GM18861 (cell line): ENCODE measurements around the gene COL4A1.

Source experiments
- ATAC-seq: cut with Tn5 transposase; IDR thresholded peaks from one replicate; pipeline ENCODE4 v1.9.1; 2021; ENCODE audit not compliant: unreplicated experiment

COL4A1 gene

DNA sequence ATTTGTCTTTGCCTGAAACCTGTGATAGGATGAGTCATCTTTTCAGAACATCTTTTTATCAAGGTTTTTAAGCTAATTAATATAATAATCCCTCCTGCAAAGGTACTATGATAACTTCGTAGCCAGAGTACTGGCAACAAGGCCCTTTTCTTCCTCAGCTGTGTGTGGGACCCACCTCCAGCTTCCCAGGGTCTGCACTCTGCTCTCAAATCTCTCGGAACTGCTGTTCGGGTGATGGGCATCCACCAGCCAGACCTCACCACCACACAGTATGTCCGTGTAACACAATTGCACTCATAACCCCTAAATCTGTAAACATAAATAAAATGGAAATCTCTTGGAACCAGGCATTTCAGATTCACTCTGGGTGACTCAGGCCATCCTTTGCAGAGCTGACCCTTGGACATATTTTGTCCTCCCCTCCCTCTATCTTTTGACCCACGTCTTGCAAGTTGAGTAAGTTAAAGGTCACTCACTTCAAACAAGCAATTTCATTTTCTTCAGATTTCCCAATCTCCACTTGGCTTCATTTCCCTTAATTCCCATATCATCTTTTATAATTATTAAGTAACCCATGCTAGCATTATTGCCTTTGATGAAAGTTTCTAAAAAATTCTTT lies 29.5 kb downstream of the COL4A1 start:
- no peak for ATAC-seq

DNA sequence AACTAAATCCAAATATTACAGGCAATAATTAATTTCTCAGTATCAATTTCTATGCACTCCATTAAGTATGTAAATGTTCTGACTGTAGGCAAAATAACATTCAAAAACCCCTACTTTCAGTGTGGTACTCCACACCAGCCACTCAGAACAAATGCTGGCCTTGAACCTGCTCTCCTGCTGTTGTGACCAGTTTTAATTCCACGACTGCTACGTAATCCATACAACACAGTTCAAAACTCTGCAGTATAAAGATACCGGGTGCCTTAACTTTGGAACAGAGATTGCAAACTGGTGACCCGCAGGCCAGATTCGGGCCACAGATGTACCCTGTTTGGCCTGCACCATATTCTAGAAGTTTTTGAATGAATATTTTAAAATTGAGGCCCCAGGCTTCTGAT lies 30.4 kb downstream of the COL4A1 start:
- ATAC-seq: no peak

DNA sequence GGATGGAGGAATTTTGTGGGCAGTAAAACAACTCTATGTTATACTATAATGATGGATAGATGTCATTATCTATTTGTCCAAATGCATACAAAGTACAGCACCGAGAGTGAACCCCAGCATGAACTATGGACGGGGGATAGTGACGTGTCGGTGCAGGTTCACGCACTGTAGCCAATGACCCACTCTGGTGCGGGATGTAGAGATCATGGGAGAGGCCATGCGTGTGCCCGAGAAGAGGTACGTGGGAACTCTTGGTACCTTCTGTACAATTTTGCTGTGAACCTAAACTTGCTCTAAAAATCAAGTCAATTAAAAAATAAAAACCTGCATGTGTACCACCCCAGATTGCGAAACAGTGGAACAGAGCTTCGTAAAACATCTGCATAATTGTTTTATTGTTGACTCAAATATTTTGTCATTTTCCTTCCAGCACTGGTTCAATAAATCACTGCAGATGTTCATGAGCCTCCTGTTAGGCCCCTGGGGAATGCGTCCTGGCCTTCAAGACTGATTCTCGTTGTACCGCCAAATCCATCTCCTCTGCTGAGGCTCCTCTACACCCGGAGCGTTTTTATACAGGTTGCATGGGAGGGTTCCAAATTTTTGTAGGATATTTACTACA lies 30.9 kb downstream of the COL4A1 start:
- no peak for ATAC-seq

DNA sequence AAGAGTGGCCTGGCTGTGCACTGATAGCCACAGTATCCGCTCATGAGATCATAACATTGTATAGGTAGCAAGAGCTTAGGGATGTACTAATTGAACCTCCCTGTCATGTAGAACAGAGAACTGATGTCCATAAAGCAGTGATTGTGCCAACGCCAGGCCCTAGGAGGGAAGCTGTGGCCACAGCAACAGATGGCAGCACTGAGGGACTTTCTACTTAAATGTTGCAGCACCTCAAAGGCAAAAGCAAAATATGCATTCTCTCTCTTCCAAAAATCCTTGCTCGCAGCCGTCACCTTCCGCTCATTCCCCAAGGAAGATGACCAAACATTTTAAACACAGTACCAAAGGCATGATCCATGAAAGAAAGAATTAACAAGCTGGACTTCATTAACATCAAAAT lies 32.3 kb downstream of the COL4A1 start:
- no peak for ATAC-seq

DNA sequence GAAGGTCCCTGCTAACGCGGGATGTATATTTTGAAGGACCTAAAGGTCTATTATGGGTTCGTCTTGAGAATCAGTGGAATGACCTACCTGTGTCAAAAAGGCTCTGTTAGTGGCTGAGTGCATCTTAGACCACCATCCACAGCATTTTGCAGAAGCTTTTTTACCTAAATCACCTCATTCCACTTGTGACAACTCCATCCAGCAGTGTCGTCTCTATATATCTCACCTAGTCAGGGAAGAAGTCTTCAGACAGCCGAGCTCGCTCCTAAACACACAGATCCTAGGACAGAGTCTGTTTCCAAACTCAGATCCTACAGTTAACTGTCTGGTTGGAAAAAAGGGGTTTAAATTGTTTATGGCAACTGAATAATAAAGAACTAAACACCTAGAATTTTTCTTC lies 33.7 kb downstream of the COL4A1 start:
- no peak for ATAC-seq

DNA sequence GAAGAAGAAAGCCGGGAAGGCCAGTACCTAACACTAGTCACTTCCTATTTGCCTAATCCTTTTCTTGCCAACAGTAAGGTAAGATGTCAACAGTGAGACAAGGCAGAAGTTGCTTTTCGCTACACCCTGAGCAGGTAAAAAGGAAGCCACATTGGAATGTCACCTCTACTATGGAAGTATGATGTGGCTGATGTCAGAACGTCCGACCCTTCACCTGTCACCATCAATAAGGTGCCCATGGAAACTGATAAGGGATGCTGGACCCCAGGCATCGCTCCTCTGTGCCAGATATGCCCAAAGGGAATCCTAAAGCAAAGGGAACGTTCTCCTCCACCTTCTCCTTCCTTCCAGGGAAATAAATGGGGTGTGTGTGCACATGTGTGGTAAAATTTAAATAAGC lies 34.3 kb downstream of the COL4A1 start:
- ATAC-seq: no peak

DNA sequence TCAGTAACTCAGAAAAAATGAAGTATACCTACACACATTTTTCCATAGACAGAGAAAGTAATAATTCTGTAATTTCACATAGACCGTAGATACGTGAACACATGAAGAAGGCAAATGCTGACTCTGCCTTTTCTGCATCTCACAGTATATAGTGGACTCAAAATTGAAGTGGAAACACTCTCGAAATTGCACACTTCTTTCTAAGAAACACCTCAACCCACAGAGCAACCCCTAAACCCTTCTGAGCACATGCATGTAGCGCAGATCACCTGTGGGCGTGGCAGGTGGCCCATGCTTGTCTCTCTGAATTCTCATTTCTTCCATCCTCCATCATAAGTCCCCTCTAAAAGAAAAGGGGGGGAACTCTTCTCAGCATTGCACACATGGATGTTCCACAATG lies 34.7 kb downstream of the COL4A1 start:
- ATAC-seq: no peak

DNA sequence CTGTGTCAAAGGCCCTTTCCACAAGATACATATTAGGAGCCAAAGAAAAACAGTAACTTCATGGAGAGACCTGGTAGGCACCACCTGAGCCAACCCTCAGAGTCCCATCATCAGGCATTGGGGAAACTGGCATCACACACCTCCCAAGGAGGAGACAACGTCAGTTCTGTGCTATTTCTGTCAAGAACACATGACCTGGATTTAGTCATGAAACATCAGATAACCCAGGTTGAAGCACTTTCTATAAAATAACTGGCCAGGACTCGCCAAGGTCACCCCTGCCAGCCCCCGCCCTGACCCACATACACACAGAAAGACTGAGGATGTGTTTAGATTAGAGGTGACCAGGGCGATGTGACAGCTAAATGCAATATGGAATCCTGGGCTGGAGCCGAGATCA lies 35.6 kb downstream of the COL4A1 start:
- no peak for ATAC-seq

DNA sequence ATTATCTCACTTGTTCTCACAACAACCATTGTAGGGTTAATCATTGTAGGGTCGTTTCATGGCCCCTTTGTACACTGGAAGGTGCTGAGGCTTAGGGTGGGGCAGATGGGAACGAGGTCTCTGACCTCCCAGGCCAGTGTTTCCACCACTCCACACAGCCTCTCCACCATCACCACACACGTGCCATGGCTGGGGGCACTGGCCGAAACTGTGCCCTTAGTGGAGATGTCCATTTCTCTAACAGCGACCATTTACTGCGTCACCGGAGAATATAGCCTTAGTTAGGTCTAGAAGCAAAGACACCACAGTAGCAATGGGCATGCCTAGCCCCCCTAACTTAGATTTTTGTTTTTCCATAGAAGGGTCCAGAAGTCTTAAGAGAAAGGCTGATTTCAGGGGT lies 36.5 kb downstream of the COL4A1 start:
- no peak for ATAC-seq

DNA sequence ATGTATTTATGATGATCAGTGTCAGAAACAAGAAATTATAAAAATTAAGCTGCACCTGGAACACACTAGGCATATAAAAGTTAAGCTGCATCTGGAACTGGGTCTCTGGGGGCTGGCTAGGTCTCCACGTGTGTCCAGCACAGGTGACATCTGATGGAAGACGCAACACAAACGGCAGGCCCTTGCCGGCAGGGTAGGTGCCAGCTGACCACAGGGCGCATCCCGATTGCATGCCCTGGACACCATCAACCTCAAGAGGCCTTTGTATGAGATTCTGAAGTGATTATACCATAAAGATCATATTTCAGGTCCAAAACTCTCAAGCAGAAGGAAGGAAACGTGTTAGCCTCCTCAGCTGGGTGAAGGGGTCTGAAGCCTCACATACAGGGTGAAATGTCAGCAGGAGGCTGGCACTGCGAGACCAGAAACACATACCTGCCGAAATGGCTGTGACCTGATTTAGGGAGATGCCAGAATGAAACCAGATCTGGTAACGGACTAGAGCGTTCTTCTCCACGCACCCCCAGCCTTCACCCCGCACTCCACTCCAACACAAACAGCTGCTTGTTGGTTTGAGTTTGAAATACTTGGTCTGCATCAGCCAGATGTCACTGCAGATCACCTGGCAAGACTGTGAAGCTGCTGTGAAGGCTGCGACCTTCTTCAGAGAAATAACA lies 37.3 kb downstream of the COL4A1 start:
- no peak for ATAC-seq

DNA sequence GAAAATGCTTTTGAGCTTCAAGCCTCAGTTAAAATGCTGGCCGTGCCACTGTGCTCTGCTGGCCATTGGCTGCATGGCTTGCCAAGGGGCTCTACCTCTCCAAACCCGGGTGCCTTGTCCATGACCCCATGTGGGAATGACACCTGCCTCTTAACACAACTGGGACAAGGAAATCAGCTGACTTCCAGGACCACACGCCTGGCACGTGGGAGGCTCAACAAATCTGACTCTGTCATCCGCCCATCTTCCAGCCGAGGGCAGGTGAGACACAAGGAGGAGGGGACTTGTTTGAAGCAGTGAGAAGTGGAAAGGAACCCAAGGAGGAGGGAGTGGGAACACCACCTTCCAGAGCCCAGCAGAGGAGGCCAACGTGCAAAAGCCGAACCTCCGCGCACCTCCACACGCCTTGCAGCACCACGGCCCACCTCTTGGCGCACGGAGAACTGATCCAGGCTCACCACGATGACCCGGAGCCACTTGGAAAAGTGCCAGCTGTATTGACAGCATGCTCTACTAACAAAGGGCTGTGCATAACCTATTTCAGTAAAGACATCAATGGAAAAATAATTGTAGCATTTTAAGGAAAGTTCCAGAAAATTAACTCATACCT lies 38.3 kb downstream of the COL4A1 start:
- no peak for ATAC-seq

DNA sequence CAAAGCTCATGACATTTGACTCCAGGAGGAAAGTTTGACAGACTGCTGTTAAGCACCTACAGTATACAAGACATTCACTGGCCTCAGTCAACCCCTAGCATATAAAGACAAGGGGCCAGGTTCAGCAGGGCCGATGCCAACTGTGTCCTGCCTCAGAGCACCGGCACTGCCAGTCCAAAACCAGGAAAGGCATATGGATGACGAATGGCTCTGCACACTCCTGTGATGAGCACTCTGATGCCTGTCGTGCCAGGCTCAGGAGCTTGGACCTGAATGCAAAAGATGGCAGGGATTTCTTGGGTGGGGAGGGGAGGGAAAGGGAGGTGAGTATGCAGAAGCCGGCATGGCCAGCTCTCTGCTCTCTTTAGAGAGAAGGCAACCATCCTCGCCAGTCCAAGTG lies 38.9 kb downstream of the COL4A1 start:
- no peak for ATAC-seq

DNA sequence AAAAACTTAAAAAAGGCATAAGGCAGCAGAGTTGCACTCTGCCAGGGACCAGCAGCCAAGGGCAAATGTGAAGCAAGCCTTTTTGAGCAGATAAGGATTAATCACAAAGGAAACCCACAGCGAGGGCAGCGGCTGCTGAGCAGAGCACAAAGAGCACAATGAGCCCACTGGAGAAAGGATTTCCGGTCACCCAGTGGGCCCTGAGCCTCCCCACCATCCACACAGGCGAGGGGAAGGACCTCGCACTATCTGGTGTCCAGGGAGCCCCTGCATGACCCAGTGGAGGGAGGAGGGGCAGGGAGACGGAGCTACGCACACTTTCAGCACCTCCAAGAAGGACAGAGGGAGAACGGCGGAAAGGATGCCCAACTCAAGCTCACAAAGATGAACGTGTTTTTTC lies 40.0 kb downstream of the COL4A1 start:
- ATAC-seq: no peak

DNA sequence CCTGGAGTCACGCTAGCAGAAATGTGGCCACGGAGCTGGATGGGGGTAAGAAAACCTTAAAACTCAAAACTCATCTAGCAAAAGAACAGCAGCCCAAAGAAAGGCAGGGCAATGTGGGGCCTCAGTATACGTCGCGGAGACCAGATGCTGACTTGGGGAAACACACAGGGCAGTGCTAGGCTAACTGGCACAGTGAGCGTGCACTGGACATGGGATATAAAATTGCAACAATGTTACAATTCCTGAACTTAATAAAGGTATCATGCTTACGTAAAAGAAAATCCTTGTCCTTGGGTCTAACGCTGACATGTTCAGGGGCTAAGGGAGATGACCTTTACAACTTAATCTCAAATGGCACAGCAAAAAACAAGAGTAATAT lies 40.5 kb downstream of the COL4A1 start:
- no peak for ATAC-seq

DNA sequence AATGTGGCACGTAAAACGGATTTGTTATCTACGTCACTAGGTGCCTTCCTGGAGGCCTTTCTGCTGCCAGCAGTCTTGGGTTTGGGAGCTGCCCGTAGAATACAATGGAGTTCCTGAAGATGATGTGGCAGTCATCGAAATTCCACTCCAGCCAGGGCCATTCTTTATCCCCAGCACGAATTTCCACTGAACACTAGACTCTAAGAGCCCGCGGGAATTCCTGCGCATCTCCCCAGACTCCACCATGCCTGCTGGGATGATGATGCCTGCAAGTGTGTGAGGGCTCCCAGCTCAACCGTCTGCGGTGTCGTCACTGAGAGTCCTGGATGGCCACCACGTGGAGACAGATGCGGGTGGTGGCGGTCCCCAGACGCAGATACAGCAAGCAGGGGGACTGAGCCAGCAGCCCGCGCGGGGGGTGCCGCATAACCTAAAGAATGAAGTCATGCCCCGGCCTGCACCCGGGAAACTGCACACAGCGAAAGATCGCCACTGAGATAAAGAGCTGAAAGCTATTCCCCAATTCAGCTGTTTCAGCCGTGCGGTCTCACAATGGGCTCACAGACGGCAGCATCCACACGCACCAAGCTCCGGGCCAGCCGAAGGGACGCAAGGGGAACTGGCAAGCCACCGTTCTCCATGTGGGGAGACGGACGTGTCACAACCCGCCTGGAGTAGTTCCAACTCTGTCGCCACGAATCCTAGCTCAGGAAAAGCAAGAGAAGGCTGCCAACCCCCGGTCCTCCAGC lies 41.1 kb downstream of the COL4A1 start:
- ATAC-seq: no peak

DNA sequence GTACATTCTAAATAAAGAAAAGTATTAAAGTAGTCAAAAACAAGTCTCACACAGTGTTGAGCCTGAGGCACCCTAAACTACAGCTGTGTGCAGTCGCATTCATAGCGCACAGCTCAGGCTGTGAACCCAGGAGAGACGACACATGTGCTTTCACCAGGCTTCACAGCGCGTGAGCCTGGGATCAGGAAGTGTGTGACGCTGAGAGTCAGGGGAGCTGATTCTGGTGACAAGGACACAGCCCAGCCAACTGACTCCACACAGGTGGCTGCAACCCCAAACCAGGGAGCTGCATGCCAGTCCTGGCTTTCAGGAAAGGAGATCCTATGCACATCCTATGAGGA lies 41.6 kb downstream of the COL4A1 start:
- ATAC-seq: no peak

DNA sequence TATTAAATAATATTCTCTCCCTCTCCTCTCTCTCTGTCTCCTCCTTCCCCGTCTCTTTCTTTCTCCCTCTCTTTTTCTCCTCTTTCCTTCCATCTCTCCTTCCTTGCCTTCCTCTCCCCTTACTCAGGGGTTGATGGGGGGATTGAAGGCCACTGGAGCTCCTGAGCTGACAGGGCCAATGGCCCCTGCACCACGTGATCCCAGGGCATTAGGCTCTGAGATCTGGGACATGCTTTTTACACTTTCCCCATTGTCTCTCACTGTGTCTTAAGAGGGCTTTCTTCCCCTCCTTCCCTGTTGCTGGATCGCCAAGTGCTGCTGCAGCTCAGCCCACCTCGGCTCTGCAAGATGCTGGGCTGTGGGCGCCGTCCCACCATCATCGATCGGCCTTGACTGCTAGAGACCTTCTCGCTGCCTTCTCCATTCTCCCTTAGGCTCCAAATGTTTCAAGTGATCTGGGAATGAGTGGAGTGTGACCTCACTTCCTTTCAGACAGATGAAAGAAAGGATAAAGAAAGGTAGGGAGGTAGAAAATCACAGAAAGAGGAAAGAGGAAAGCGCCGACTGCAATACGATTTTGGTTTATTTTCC lies 42.2 kb downstream of the COL4A1 start:
- ATAC-seq: no peak

DNA sequence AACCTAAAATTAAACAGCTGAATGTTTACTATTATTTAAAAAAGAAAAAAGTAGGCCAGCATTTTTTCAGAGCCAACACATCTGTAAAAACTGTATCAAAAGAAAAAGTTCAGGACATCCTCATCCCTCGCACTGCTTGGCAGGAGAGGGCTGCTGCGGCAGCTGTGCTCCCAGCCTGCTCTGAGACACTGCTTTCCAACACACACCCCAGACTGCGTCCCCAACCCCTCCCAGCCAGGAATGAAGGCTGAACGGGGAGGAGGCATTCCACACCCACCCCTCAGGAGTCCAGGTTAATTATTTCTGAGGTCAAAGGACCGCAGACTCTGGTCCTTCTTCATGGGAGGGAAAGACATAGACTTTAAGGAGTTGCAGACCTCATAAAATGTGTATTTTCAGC lies 43.1 kb downstream of the COL4A1 start:
- no peak for ATAC-seq

DNA sequence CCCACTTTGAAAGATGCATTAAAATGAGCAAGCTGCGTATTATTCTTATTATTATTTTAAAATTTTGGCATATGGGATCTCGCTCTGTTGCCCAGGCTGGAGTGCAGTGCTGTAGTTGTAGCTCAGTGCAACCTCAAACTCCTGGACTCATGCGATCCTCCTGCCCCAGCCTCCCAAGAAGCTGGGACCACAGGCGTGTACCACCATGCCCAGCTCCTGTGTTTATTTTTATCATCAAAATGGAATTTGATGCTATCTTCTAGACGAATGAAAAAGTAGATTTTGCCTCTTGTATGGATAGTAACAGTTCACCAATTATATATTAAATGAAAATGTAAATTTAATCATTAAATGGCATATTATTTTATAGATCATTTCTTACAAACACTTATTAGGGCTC lies 43.6 kb downstream of the COL4A1 start:
- no peak for ATAC-seq

DNA sequence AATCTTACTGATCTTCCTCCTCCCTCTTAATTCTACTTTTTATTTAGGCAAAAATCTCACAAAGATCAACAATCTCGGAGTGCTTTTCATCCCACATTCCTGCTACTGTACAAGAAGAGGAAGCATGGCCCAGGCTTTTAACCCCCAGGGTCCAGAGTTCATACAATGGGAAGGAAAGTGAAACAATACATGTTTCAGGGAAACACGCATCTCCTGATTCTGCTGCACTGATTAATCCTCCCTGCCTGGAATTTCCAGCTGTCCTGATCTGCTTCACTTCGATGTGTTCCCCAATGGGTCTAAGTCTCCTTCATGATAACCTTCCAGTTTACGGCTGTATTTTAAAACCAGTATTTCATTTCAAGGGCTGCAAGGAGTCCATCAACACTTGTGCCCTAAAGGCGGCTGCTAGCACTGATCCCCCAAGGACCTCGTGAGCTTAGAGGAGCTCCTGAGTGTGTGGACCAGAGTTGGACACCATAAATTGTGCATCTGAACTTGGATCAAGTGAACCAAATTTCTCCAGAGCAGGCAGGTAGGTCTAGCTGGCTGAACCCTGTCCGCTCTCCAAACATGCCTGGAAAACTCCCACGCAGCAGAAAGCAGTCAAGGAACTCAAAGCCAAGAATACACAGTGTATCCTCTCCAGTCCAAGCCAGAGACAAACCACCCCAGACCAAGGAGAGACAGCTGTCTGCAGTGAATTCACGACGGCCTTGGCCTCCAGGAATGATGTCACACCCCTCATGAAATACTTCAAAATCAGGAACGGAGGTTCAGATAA lies 44.3 kb downstream of the COL4A1 start:
- no peak for ATAC-seq

DNA sequence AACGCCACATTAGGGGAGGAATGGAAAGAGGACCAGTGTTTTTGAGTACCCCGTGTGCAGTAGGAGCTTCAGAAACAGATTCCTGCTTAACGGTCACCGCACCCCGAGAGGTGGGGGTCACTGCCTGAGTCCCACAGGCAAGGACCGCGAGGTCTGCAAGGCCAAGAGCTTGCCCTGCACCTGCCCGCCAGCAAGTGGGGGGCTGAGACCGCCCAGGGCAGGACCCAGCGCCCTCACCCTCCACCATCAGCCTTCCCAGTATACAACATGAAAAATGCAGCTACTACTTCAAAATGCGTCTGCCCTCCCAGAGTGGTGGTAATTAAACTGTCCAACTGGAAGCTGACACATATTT lies 44.9 kb downstream of the COL4A1 start:
- ATAC-seq: no peak
